Tibial artery (tissue), 4 donors: ENCODE measurements around the gene URB1.

Source experiments
- DNase-seq, 2 donors: peaks; one replicate each; pipeline ENCODE4 v3.0.0-alpha.2; 2019
- H3K27ac ChIP-seq, 2 donors: fragments of 200-600 bp; sonication (generic) in 1 of 2; 1 replicate in 1 of 2; 2 replicates in 1 of 2; pipeline ENCODE4 v1.5.1; 2018 to 2019; ENCODE audit warnings: mild to moderate bottlenecking in 1 of 2
- H3K27me3 ChIP-seq, 2 donors: fragments of 200-600 bp; sonication (generic) in 1 of 2; one replicate each; pipeline versions ENCODE4 v1.5.1 to v1.6.0; 2016 to 2019
- H3K36me3 ChIP-seq, 3 donors: fragments of 200-600 bp; sonication (generic) in 2 of 3; one replicate each; pipeline ENCODE4 v1.5.1; 2016 to 2019; ENCODE audit warnings: mild to moderate bottlenecking in 2 of 3
- H3K4me1 ChIP-seq, 4 donors: fragments of 200-600 bp; sonication (generic) in 2 of 4; 1 replicate in 3 of 4; 2 replicates in 1 of 4; pipeline ENCODE4 v1.5.1; 2016 to 2019
- H3K4me3 ChIP-seq, 2 donors: fragments of 200-600 bp; sonication (generic) in 1 of 2; 1 replicate in 1 of 2; 2 replicates in 1 of 2; pipeline ENCODE4 v1.5.1; 2018 to 2019; ENCODE audit warnings: mild to moderate bottlenecking in 2 of 2
- H3K9me3 ChIP-seq, 3 donors: fragments of 200-600 bp; sonication (generic) in 1 of 3; one replicate each; pipeline ENCODE4 v1.5.1; 2016 to 2019
- intact Hi-C: fragments of 100-400 bp; cut with DNase I; formaldehyde crosslinking; loops from one replicate; pipeline ENCODE4 v1.15.0; 2023; ENCODE audit warnings: low total_unique reads
- TF ChIP-seq, protein P1 (sequence below), 2 experiments: fragments of 200-600 bp in 1 of 2; fragments of 450-650 bp in 1 of 2; IDR thresholded peaks; one replicate each; pipeline ENCODE4 v1.5.1; 2017 to 2019; ENCODE audit warnings: antibody characterized with exemption in 2 of 2, mild to moderate bottlenecking in 1 of 2, moderate library complexity in 1 of 2

URB1 gene

DNA sequence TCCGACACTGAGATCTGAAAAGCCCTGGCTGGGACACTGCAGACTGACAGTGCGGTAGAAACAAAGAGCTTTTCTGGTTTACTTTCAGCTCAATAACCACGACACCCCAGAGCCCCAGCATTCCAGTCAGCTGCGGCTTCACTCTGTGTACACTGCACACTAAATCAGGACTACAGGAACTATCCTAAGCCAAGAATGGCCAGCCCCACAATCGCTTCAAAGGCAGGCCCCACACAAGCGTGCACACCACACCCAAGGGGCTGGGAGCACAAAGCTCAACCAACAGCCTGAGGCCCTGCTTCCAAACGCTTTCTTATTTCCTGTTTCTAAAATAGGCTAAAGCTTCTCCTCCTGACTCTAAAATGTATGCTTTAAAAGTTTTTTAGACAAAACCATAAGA is 28.4 kb downstream of the URB1 start:
- DNase-seq: no peak
- Histone ChIP-seq H3K27me3 (no peaks in the 10 kb centered on the region), H3K27ac (no peak overlapping the region), H3K36me3 (peaks cover 75 to 98% (median 86%) of the 10 kb centered on the region in 3 donors), H3K9me3 (no peaks in the 10 kb centered on the region), H3K4me1 (no peaks in the 10 kb centered on the region), H3K4me3 (no peak overlapping the region)
- TF ChIP-seq, protein P1, sequence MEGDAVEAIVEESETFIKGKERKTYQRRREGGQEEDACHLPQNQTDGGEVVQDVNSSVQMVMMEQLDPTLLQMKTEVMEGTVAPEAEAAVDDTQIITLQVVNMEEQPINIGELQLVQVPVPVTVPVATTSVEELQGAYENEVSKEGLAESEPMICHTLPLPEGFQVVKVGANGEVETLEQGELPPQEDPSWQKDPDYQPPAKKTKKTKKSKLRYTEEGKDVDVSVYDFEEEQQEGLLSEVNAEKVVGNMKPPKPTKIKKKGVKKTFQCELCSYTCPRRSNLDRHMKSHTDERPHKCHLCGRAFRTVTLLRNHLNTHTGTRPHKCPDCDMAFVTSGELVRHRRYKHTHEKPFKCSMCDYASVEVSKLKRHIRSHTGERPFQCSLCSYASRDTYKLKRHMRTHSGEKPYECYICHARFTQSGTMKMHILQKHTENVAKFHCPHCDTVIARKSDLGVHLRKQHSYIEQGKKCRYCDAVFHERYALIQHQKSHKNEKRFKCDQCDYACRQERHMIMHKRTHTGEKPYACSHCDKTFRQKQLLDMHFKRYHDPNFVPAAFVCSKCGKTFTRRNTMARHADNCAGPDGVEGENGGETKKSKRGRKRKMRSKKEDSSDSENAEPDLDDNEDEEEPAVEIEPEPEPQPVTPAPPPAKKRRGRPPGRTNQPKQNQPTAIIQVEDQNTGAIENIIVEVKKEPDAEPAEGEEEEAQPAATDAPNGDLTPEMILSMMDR (IDR thresholded peaks at IDR 0.05): no peak
- intact Hi-C loops: no loop called here

DNA sequence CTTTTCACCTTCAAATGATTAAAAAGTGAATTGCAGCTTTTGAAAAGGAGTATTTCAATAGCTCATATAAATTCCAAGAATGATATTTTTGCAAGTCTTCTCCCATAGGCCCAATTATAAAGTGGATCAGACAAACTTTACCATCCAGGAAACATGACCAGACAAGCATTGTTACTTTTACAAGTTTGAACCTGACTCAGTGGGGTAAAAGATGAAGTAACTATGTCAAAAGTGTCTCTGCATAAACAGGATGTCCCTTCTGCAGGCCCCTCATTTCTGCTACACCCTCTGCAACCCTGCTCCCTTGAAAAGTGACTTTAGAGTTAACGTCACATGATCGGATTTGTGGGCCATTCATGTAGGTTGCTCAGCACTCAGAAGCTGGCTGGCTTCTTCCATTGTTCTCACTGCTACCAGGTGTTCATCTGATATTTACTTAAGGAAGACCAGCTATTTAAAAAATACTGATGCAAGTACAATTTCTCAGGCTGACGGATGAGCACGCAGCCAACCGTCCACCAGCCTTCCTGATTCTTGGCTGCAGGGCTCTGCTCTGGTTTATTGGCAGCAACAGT is 32.3 kb downstream of the URB1 start:
- Histone ChIP-seq H3K36me3 (peaks cover 85 to 100% (median 87%) of the 10 kb centered on the region in 3 donors), H3K27ac (no peak overlapping the region), H3K27me3 (no peaks in the 10 kb centered on the region), H3K4me1 (no peaks in the 10 kb centered on the region), H3K9me3 (no peaks in the 10 kb centered on the region), H3K4me3 (no peak overlapping the region)
- DNase-seq: no peak
- TF ChIP-seq, protein P1 (IDR thresholded peaks at IDR 0.05): no peak
- intact Hi-C loops: no loop called here

DNA sequence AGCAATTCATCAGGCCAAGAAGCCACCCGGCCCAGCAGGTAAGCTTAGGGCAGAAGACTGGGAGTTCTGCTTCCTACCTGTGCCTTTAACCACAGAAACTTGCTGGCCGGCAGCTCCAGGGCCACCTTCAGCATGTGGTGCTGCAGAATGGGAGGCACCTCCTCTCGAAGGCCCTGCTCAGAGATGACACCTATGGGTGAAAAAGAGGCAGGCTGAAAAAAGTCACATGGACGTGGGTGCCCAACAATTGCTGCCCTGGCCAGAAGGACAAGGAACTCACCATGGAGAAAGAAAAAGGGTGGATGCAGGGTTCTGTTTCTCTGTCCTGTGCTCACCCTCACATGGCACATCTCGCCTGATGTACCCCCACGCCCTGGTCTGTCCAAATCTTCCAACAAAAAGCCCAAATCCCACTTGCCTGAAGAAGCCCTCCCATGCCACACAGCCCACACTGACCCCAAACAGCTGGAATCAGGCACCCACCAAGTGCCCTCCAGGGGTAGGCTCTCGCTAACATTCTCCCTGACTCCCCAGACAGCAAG is 33.0 kb downstream of the URB1 start:
- no peak for DNase-seq
- H3K36me3 ChIP-seq: peaks cover 87 to 100% (median 89%) of the 10 kb centered on the region in 3 donors
- no peaks in the 10 kb centered on the region for H3K9me3 ChIP-seq
- H3K4me1 ChIP-seq: no peaks in the 10 kb centered on the region
- no peaks in the 10 kb centered on the region for H3K27me3 ChIP-seq
- intact Hi-C loops: no loop called here
- no peak overlapping the region for H3K27ac ChIP-seq
- no peak overlapping the region for H3K4me3 ChIP-seq
- TF ChIP-seq, protein P1 (IDR thresholded peaks at IDR 0.05): no peak

DNA sequence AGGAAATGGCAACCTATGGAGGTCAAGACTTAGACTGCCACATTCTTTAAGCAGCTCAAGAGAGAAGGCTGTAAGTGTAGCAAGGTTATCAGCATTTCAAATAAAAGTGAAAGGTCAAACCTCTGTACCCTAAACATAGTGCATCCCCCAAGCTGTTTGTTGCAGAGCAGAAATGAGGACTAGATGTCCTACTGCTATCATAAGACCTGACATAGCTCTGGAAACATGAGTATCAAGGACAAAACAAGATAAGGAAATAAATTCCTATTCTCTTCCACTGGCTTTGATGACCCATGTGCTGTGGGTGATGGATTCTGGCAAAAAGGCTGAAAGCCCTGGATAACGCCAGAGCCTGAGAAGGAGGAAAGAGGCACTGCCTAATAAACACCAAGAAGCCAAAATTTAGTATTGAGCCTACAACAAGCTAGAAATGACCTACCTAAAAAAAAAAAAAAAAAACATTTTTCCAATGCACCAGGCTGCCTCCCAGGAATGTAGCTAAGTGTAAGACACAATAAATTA is 35.9 kb downstream of the URB1 start:
- TF ChIP-seq, protein P1 (IDR thresholded peaks at IDR 0.05): no peak
- Histone ChIP-seq H3K27me3 (no peaks in the 10 kb centered on the region), H3K36me3 (peaks cover 92 to 100% (median 93%) of the 10 kb centered on the region in 3 donors), H3K4me1 (no peaks in the 10 kb centered on the region), H3K4me3 (no peak overlapping the region), H3K9me3 (no peaks in the 10 kb centered on the region), H3K27ac (no peak overlapping the region)
- intact Hi-C loops: no loop called here
- no peak for DNase-seq

DNA sequence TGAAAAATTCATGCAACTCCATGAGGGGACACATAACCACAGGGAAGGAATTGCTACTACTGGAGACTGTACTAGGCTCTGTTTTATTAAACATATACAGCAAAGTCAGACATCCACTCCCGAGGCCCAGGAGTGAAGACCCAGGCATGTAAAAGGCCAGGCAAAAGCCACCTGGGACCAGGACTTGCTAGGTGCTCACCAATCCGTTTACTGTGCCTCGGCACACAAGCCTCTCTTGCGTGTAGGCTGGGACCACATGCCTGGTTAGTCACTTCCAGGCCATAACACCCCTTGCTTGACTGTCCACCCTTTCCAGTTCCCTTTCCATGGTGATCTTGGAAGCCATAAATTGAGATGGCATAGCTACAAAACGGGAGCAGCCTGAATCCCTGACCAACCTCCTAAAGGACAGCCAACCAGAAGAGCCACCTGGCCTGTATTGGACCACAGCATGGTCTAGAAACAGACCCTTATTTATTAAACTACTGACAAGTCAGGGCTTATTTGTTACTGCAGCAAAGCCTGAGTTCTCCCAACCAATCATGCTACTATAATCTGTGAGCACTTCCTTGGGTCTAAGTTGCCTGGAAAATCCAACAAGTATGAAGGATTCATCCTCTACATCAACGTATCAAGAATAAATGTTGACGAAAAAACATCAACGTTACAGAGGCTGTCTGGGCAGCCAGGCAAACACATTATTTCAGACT is 39.7 kb downstream of the URB1 start:
- H3K27me3 ChIP-seq: no peaks in the 10 kb centered on the region
- no peaks in the 10 kb centered on the region for H3K4me1 ChIP-seq
- no peak for DNase-seq
- intact Hi-C loops: no loop called here
- peaks cover 82 to 100% (median 95%) of the 10 kb centered on the region in 3 donors for H3K36me3 ChIP-seq
- H3K27ac ChIP-seq: no peak overlapping the region
- TF ChIP-seq, protein P1 (IDR thresholded peaks at IDR 0.05): no peak
- H3K9me3 ChIP-seq: no peaks in the 10 kb centered on the region
- H3K4me3 ChIP-seq: no peak overlapping the region
